Fibroblast of villous mesenchyme (primary cell): ENCODE results near the gene CHRNA9. TPM values are rescaled to one million over a fixed set of nuclear protein-coding genes. Genes with fewer than 3 reads are reported as not detected.
A peak's percentile ranks its signal among the peaks of the same experiment; 100 is the strongest.

Experiments
- DNase-seq: peaks from one replicate; pipeline ENCODE4 v3.0.0-alpha.2; 2010; ENCODE audit warnings: low read depth
- H3K4me3 ChIP-seq: 2 replicates; pipeline ENCODE4 v1.5.1; 2011; ENCODE audit warnings: low read depth, mild to moderate bottlenecking, low read length
- CTCF ChIP-seq: IDR thresholded peaks from 2 replicates; pipeline ENCODE4 v1.5.1; 2012; ENCODE audit warnings: low read depth, mild to moderate bottlenecking, low read length; ENCODE audit not compliant: insufficient read depth
- total RNA-seq: library from RNA; depleted of rRNA; stranded (reverse); fragments of >200 nt; gene quantifications from 2 replicates; pipeline ENCODE4 v1.2.3, GENCODE V29; 2012

The CHRNA9 gene
- total RNA-seq, 1 donor = not detected

- H3K4me3 ChIP-seq = no peak overlapping the region
- no peak for DNase-seq
- TF ChIP-seq CTCF = no peak
These were observed 29.6 kb upstream of the CHRNA9 start for GRCh38 chr4:40305328-40306170.

GRCh38 chr4:40306226-40306625 is 28.9 kb upstream of the CHRNA9 start:
- DNase-seq = no peak
- H3K4me3 ChIP-seq = no peak overlapping the region
- TF ChIP-seq CTCF = no peak

GRCh38 chr4:40306976-40307375 is 28.2 kb upstream of the CHRNA9 start:
- no peak overlapping the region for H3K4me3 ChIP-seq
- no peak for TF ChIP-seq CTCF

GRCh38 chr4:40307627-40308497 is 27.3 kb upstream of the CHRNA9 start:
- no peak for DNase-seq
- no peak overlapping the region for H3K4me3 ChIP-seq

More at GRCh38 chr4:40306976-40307375, 28.2 kb upstream of the CHRNA9 start:
- no peak for DNase-seq

GRCh38 chr4:40308528-40309122 is 26.5 kb upstream of the CHRNA9 start:
- no peak for TF ChIP-seq CTCF
- no peak for DNase-seq

More at GRCh38 chr4:40307627-40308497, 27.3 kb upstream of the CHRNA9 start:
- TF ChIP-seq CTCF = no peak

GRCh38 chr4:40309250-40309774 is 25.8 kb upstream of the CHRNA9 start:
- H3K4me3 ChIP-seq = no peak overlapping the region
- peak; percentile 88 for DNase-seq

More at GRCh38 chr4:40308528-40309122, 26.5 kb upstream of the CHRNA9 start:
- H3K4me3 ChIP-seq = no peak overlapping the region

More at GRCh38 chr4:40309250-40309774, 25.8 kb upstream of the CHRNA9 start:
- peak; percentile 86 for TF ChIP-seq CTCF
